NB4 (cell line): Measurements from ENCODE around the gene ZCCHC13.
"Not testable (repeated sequence)": the region's sequence is repeated elsewhere in the genome, so short reads cannot be mapped to it uniquely, and the experiment has no call there.

Experiments used
- DNase-seq: peaks from one replicate; pipeline ENCODE4 v3.0.0; 2010; ENCODE audit warnings: low read depth
- H3K4me3 ChIP-seq: one replicate; pipeline ENCODE4 v1.5.1; 2011; ENCODE audit warnings: mild to moderate bottlenecking, low read depth, low read length, moderate library complexity
- MYC ChIP-seq: IDR thresholded peaks from 2 replicates; pipeline ENCODE4 v1.6.1; 2011; ENCODE audit warnings: low read depth, low read length
- POLR2A ChIP-seq: IDR thresholded peaks from 2 replicates; pipeline ENCODE4 v1.6.1; 2011; ENCODE audit warnings: mild to moderate bottlenecking; ENCODE audit not compliant: insufficient read length; ENCODE audit errors: extremely low read depth
- TF ChIP-seq, protein P1 (sequence below): IDR thresholded peaks from 2 replicates; pipeline ENCODE4 v1.6.1; 2011; ENCODE audit warnings: low read depth, low read length
- TF ChIP-seq, protein P2 (sequence below): IDR thresholded peaks from one replicate; pipeline ENCODE4 v1.5.1; 2012; ENCODE audit warnings: low read depth, low read length

The ZCCHC13 gene

DNA sequence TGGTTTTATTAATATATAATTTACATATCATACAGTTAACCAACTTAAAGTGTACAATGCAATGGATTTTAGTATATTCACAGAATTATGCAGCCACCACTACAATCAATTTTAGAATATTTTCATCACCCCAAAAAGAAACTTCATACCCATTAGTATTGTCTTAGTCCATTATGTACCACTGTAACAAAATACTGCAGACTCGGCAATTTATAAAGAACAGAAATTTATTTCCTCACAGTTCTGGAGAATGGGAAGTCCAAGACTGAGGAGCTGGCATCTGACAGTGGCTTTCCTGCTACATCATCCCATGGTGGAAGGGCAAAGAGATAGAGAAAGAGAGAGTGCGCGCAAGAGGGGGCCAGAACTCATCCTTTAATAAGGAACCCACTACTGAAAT, 8.9 kb upstream of the ZCCHC13 start:
- DNase-seq: no peak
- TF ChIP-seq MYC (no peak), POLR2A (no peak)
- TF ChIP-seq, protein P1, sequence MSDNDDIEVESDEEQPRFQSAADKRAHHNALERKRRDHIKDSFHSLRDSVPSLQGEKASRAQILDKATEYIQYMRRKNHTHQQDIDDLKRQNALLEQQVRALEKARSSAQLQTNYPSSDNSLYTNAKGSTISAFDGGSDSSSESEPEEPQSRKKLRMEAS: no peak
- TF ChIP-seq, protein P2, sequence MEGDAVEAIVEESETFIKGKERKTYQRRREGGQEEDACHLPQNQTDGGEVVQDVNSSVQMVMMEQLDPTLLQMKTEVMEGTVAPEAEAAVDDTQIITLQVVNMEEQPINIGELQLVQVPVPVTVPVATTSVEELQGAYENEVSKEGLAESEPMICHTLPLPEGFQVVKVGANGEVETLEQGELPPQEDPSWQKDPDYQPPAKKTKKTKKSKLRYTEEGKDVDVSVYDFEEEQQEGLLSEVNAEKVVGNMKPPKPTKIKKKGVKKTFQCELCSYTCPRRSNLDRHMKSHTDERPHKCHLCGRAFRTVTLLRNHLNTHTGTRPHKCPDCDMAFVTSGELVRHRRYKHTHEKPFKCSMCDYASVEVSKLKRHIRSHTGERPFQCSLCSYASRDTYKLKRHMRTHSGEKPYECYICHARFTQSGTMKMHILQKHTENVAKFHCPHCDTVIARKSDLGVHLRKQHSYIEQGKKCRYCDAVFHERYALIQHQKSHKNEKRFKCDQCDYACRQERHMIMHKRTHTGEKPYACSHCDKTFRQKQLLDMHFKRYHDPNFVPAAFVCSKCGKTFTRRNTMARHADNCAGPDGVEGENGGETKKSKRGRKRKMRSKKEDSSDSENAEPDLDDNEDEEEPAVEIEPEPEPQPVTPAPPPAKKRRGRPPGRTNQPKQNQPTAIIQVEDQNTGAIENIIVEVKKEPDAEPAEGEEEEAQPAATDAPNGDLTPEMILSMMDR: no peak
- no peak overlapping the region for H3K4me3 ChIP-seq

DNA sequence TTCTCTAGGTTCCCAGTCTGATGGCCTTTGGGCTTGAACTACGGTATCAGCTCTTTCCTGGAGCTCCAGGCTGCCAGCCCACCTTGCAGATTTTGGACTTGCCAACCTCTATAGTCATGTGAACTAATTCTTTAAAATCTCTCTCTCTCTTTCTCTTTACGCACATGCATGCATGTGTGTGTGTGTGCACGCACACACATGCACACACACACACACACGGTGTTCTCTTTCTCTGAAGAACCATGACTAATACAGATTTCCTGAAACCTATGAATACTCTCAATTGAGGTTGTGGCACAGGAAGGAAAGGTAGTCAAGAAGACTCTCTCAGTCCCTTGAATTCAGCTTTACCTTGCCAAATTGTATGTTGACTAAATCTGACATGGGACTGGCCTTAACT, 6.2 kb upstream of the ZCCHC13 start:
- DNase-seq: no peak
- no peak overlapping the region for H3K4me3 ChIP-seq
- TF ChIP-seq MYC: no peak
- TF ChIP-seq POLR2A: no peak
- TF ChIP-seq, protein P2: no peak
- TF ChIP-seq, protein P1: no peak

DNA sequence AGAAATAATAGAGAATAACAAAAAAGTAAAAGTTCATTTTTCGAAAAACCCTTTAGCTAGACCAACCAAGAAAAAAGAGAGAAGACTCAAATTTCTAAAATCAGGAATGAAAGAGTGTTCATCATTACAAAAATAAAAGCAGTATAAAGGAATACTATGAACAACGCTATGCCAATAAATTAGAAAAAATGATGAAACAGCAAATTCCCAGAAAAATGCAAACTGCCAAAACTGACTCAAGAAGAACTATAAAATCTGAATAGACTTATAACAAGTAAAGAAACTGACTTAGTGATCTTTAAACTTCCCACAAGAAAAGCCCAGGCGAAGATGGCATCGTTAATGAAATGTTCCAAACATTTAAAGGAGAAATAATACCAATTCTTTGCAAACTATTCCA, 3.1 kb upstream of the ZCCHC13 start:
- DNase-seq: no peak
- TF ChIP-seq POLR2A: no peak
- TF ChIP-seq, protein P2: no peak
- no peak for TF ChIP-seq MYC
- TF ChIP-seq, protein P1: no peak
- no peak overlapping the region for H3K4me3 ChIP-seq

DNA sequence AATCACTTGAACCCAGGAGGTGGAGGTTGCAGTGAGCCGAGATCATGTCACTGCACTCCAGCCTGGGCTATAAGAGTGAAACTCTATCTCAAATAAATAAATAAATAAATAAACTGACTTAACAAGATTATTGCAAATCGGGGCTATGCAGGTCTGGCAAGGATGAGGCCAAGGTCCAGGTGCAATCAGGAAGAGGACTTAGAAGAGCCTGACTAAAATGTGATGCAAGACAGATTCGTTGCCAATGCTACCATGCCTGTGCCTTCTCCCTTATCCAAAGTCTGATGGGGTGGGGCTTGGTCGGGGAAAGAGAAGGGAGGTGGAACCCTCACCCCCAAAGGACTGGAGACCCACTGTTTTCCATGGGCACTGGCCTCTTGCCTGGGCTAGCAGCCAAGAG, 14.7 kb downstream of the ZCCHC13 start:
- TF ChIP-seq POLR2A (no peak), MYC (no peak)
- TF ChIP-seq, protein P2: no peak
- TF ChIP-seq, protein P1: no peak
- DNase-seq: no peak

DNA sequence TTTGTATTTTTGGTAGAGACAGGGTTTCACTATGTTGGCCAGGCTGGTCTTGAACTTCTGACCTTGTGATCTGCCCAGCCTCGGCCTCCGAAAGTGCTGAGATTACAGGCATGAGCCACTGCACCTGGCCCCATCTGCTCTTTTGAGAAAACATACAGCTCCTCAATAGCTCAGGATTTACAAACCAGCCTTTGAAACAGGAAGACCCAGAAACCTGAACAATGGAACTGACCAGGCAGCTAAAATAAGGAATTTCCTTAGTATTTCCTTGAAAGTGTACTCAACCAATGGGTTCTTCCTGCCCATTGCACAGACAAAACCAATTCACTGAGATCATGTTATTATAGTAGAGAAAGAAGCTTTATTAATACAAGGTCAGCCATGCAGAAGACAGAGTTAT, 15.3 kb downstream of the ZCCHC13 start:
- H3K4me3 ChIP-seq, DNase-seq: not testable (repeated sequence)

More for the DNA sequence above, 14.7 kb downstream of the ZCCHC13 start:
- no peak overlapping the region for H3K4me3 ChIP-seq

DNA sequence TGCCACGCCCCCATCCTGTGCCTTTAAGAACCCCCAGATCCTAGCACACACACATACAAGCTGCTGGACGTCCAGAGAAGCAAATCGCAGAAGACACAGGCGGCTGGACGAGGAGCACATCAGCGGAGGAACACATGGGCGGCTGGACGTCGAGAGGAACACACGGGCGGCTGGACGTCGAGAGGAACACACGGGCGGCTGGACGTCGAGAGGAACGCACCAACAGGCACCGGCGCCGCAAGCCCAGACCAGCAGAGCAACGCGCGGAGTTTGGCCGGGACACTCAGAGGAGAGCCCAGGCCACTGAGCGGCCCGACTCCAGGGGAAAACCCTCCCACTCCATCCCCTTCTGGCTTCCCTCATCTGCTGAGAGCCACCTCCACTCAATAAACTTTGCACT, 17.2 kb downstream of the ZCCHC13 start:
- no peak for DNase-seq
- no peak for TF ChIP-seq POLR2A
- TF ChIP-seq, protein P1: no peak
- no peak for TF ChIP-seq MYC
- H3K4me3 ChIP-seq: no peak overlapping the region

DNA sequence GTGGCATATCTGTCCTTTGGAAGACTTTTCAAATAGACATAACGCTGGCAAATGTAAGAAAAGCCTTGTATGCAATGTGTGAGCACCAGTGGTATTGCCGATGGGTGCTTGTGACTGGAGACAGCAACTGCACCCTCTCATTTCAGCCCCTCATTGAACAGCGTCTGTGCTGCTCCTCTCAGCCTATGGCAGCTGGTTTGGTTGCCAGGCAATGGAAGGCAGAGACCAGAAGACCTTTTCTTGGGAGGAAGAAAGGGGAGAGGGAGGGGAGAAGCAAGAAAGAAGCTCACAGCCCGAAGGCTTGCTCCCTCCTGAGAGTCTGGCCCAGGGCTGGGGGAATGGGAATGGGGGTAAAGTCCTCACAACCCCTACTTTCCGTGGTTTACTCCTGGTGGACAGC, 20.2 kb downstream of the ZCCHC13 start:
- no peak for DNase-seq
- no peak for TF ChIP-seq POLR2A
- TF ChIP-seq, protein P1: no peak
- TF ChIP-seq, protein P2: no peak
- TF ChIP-seq MYC: no peak
- no peak overlapping the region for H3K4me3 ChIP-seq
